ENCODE results near the gene KCTD20. TPM values are rescaled to one million over a fixed set of nuclear protein-coding genes. Genes with fewer than 3 reads are reported as not detected.
A peak's percentile ranks its signal among the peaks of the same experiment; 100 is the strongest.

The KCTD20 gene
- total and polyA plus RNA-seq, 4 donors, result 9.5 to 48.5 (median 32.2) TPM

DNA sequence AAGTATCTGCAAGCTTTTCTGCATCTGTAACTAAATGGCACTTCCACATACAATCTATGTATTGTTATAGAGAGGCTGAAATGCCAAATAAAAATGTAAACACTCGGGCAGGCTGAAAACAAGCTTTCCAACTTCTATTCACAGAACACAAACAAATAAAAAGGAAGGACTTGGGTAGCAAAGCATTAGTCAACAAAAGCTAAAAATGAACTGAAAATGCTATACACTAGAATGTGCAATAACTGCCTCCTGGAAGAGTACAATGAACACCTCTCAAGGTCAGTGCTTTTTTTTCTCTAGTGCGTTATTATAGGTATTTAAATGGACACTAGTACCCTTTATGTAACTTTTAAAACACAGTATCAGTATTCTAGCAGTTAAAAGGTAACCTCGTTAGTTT, 73.0 kb downstream of the KCTD20 start:
- H3K27ac ChIP-seq (ENCODE audit: low read depth in 1 of 2, low read length in 2 of 2), result peak overlapping the region; percentile 82 to 91
- H3K9me3 ChIP-seq (ENCODE audit: control insufficient read depth in 4 of 4, low read length in 3 of 4), result no peaks in the 10 kb centered on the region
- 39% methylated on average over 3 of the region's 3 CpGs for WGBS
- no peak overlapping the region for H3K9ac ChIP-seq (ENCODE audit: low read depth in 1 of 2, low read length in 2 of 2)
- DNase-seq (ENCODE audit: low spot score), result no peak
- peaks cover 13 to 28% (median 22%) of the 10 kb centered on the region in 4 donors for H3K4me1 ChIP-seq (ENCODE audit: control insufficient read depth in 4 of 4, insufficient read depth in 4 of 4, low read length in 3 of 4)
- H3K27me3 ChIP-seq (ENCODE audit: control insufficient read depth in 4 of 4, insufficient read depth in 4 of 4, low read length in 3 of 4), result no peaks in the 10 kb centered on the region
- peaks cover 4 to 11% (median 7%) of the 10 kb centered on the region in 4 donors for H3K36me3 ChIP-seq (ENCODE audit: control insufficient read depth in 4 of 4, insufficient read depth in 3 of 4, low read depth in 1 of 4, low read length in 3 of 4)
- no peak overlapping the region for H3K4me3 ChIP-seq (ENCODE audit: low read depth in 1 of 3, low read length in 3 of 3)
- TF ChIP-seq REST (IDR thresholded peaks at IDR 0.05) (no peak), JUND (IDR thresholded peaks at IDR 0.05) (no peak), TAF1 (conservative IDR thresholded peaks at IDR 0.05) (no peak), RXRA (IDR thresholded peaks at IDR 0.05) (no peak), SP1 (IDR thresholded peaks at IDR 0.05) (no peak), GABPA (IDR thresholded peaks at IDR 0.05 in 1 of 2, conservative IDR thresholded peaks at IDR 0.05 in 1 of 2) (no peak), FOXA2 (IDR thresholded peaks at IDR 0.05) (no peak), FOXA1 (IDR thresholded peaks at IDR 0.05) (no peak), NR2F2 (IDR thresholded peaks at IDR 0.05) (no peak), YY1 (IDR thresholded peaks at IDR 0.05) (no peak), HNF4G (IDR thresholded peaks at IDR 0.05) (no peak), HNF4A (conservative IDR thresholded peaks at IDR 0.05) (no peak), EGR1 (IDR thresholded peaks at IDR 0.05; ENCODE audit: low read depth in 2 of 2) (no peak)
- TF ChIP-seq, protein P1, sequence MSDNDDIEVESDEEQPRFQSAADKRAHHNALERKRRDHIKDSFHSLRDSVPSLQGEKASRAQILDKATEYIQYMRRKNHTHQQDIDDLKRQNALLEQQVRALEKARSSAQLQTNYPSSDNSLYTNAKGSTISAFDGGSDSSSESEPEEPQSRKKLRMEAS (IDR thresholded peaks at IDR 0.05), result no peak
- TF ChIP-seq, protein P2, sequence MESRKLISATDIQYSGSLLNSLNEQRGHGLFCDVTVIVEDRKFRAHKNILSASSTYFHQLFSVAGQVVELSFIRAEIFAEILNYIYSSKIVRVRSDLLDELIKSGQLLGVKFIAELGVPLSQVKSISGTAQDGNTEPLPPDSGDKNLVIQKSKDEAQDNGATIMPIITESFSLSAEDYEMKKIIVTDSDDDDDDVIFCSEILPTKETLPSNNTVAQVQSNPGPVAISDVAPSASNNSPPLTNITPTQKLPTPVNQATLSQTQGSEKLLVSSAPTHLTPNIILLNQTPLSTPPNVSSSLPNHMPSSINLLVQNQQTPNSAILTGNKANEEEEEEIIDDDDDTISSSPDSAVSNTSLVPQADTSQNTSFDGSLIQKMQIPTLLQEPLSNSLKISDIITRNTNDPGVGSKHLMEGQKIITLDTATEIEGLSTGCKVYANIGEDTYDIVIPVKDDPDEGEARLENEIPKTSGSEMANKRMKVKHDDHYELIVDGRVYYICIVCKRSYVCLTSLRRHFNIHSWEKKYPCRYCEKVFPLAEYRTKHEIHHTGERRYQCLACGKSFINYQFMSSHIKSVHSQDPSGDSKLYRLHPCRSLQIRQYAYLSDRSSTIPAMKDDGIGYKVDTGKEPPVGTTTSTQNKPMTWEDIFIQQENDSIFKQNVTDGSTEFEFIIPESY (IDR thresholded peaks at IDR 0.05), result no peak
- TF ChIP-seq, protein P3, sequence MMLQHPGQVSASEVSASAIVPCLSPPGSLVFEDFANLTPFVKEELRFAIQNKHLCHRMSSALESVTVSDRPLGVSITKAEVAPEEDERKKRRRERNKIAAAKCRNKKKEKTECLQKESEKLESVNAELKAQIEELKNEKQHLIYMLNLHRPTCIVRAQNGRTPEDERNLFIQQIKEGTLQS (IDR thresholded peaks at IDR 0.05), result no peak

GRCh38 chr6:36516559-36516958, 73.8 kb downstream of the KCTD20 start:
- no peak for DNase-seq (ENCODE audit: low spot score)
- H3K27me3 ChIP-seq (ENCODE audit: control insufficient read depth in 4 of 4, insufficient read depth in 4 of 4, low read length in 3 of 4), result no peaks in the 10 kb centered on the region
- WGBS, result 36% methylated on average over 4 of the region's 4 CpGs
- no peak overlapping the region for H3K4me3 ChIP-seq (ENCODE audit: low read depth in 1 of 3, low read length in 3 of 3)
- no peaks in the 10 kb centered on the region for H3K9me3 ChIP-seq (ENCODE audit: control insufficient read depth in 4 of 4, low read length in 3 of 4)
- peaks cover 11 to 28% (median 22%) of the 10 kb centered on the region in 4 donors for H3K4me1 ChIP-seq (ENCODE audit: control insufficient read depth in 4 of 4, insufficient read depth in 4 of 4, low read length in 3 of 4)
- no peak overlapping the region for H3K9ac ChIP-seq (ENCODE audit: low read depth in 1 of 2, low read length in 2 of 2)
- H3K27ac ChIP-seq (ENCODE audit: low read depth in 1 of 2, low read length in 2 of 2), result peak overlapping the region; percentile 6 to 91
- no peak for TF ChIP-seq TAF1 (conservative IDR thresholded peaks at IDR 0.05)
- TF ChIP-seq HNF4A (conservative IDR thresholded peaks at IDR 0.05), result peak; percentile 85 to 90
- TF ChIP-seq RAD21 (IDR thresholded peaks at IDR 0.05), result no peak
- TF ChIP-seq HNF4G (IDR thresholded peaks at IDR 0.05), result peak; percentile 49
- TF ChIP-seq REST (IDR thresholded peaks at IDR 0.05), result no peak
- TF ChIP-seq FOXA1 (IDR thresholded peaks at IDR 0.05), result no peak
- no peak for TF ChIP-seq EGR1 (IDR thresholded peaks at IDR 0.05; ENCODE audit: low read depth in 2 of 2)
- TF ChIP-seq, protein P1 (IDR thresholded peaks at IDR 0.05), result no peak
- TF ChIP-seq, protein P3 (IDR thresholded peaks at IDR 0.05), result no peak
- TF ChIP-seq YY1 (IDR thresholded peaks at IDR 0.05), result peak; percentile 61
- no peak for TF ChIP-seq RXRA (IDR thresholded peaks at IDR 0.05)
- TF ChIP-seq SP1 (IDR thresholded peaks at IDR 0.05), result peak; percentile 27
- no peak for TF ChIP-seq FOXA2 (IDR thresholded peaks at IDR 0.05)
- peaks cover 4 to 11% (median 8%) of the 10 kb centered on the region in 4 donors for H3K36me3 ChIP-seq (ENCODE audit: control insufficient read depth in 4 of 4, insufficient read depth in 3 of 4, low read depth in 1 of 4, low read length in 3 of 4)

Measured in liver (tissue), 9 donors.